GM23338 (cell line): ENCODE results near the gene LRRC40. TPM values are rescaled to one million over a fixed set of nuclear protein-coding genes. Genes with fewer than 3 reads are reported as not detected.

Experiments used
- ATAC-seq: fragments of 200-7000 bp; cut with Tn5 transposase; 3 replicates; pipeline ENCODE4 v1.9.1; 2020
- DNase-seq: peaks from one replicate; pipeline ENCODE4 v3.0.0-alpha.2; 2015; ENCODE audit warnings: low spot score
- H2AFZ ChIP-seq: fragments of 200-600 bp; sonication (generic); 2 replicates; pipeline ENCODE4 v1.8.0; 2016; ENCODE audit warnings: antibody characterized with exemption, mild to moderate bottlenecking, moderate library complexity
- H3F3A ChIP-seq: fragments of 200-600 bp; sonication (generic); replicated peaks from 2 replicates; pipeline ENCODE4 v1.8.0; 2017; ENCODE audit warnings: antibody characterized with exemption, mixed run types, low read depth
- H3K27ac ChIP-seq: fragments of 200-600 bp; sonication (generic); 2 replicates; pipeline ENCODE4 v1.6.1; 2016; ENCODE audit warnings: low read depth
- H3K27me3 ChIP-seq: fragments of 200-600 bp; sonication (generic); 2 replicates; pipeline ENCODE4 v1.8.0; 2016; ENCODE audit warnings: mild to moderate bottlenecking, mixed run types, moderate library complexity; ENCODE audit not compliant: insufficient read depth
- H3K36me3 ChIP-seq: fragments of 200-600 bp; sonication (generic); 2 replicates; pipeline ENCODE4 v1.8.0; 2016; ENCODE audit warnings: mild to moderate bottlenecking; ENCODE audit not compliant: insufficient read depth
- H3K4me1 ChIP-seq: fragments of 200-600 bp; sonication (generic); 2 replicates; pipeline ENCODE4 v1.8.0; 2016; ENCODE audit warnings: mild to moderate bottlenecking, moderate library complexity; ENCODE audit not compliant: insufficient read depth
- H3K4me2 ChIP-seq: fragments of 200-600 bp; sonication (generic); 2 replicates; pipeline ENCODE4 v1.7.1; 2017; ENCODE audit warnings: mixed run types
- H3K4me3 ChIP-seq: fragments of 200-600 bp; sonication (generic); 2 replicates; pipeline ENCODE4 v1.6.1; 2016; ENCODE audit warnings: mixed run types
- H3K79me2 ChIP-seq: fragments of 200-600 bp; sonication (generic); replicated peaks from 2 replicates; pipeline ENCODE4 v1.8.0; 2017; ENCODE audit warnings: mild to moderate bottlenecking; ENCODE audit not compliant: insufficient read depth
- H3K9me2 ChIP-seq: fragments of 200-600 bp; sonication (generic); 2 replicates; pipeline ENCODE4 v1.8.0; 2017; ENCODE audit not compliant: insufficient read depth
- H4K20me1 ChIP-seq: fragments of 200-600 bp; sonication (generic); replicated peaks from 2 replicates; pipeline ENCODE4 v1.8.0; 2017; ENCODE audit warnings: mild to moderate bottlenecking; ENCODE audit not compliant: insufficient read depth
- H3K27ac Mint-ChIP-seq: 2 replicates; pipeline ENCODE4 v1.8.0; 2020; ENCODE audit warnings: inconsistent platforms, mild to moderate bottlenecking, moderate library complexity, mixed read lengths
- H3K27me3 Mint-ChIP-seq: 3 replicates; pipeline ENCODE4 v1.8.0; 2022; ENCODE audit warnings: low read depth, mild to moderate bottlenecking, moderate library complexity, mixed read lengths, inconsistent platforms; ENCODE audit not compliant: insufficient read depth, poor library complexity
- H3K36me3 Mint-ChIP-seq: 3 replicates; pipeline ENCODE4 v1.8.0; 2021; ENCODE audit warnings: low read depth, mild to moderate bottlenecking, inconsistent platforms, moderate library complexity, mixed read lengths
- H3K4me1 Mint-ChIP-seq: 3 replicates; pipeline ENCODE4 v1.8.0; 2020; ENCODE audit warnings: mild to moderate bottlenecking, inconsistent platforms, mixed read lengths
- H3K4me3 Mint-ChIP-seq: 3 replicates; pipeline ENCODE4 v1.8.0; 2021; ENCODE audit warnings: moderate library complexity, mild to moderate bottlenecking, inconsistent platforms, mixed read lengths
- H3K9me3 Mint-ChIP-seq: 3 replicates; pipeline ENCODE4 v1.8.0; 2020; ENCODE audit warnings: moderate library complexity, mild to moderate bottlenecking, inconsistent platforms, mixed read lengths
- CREB1 ChIP-seq: fragments of 250-450 bp; sonication (Bioruptor Pico); IDR thresholded peaks from 2 replicates; pipeline ENCODE4 v1.5.0; 2020; ENCODE audit warnings: low read depth, mild to moderate bottlenecking, moderate library complexity
- CTCF ChIP-seq, 2 experiments: fragments of 200-600 bp in 1 of 2; sonication (generic) in 1 of 2; conservative IDR thresholded peaks; 2 replicates each; pipeline versions ENCODE4 v1.5.1 to v1.6.1; 2016 to 2017; ENCODE audit warnings: antibody characterized with exemption in 2 of 2, low read depth in 2 of 2, mild to moderate bottlenecking in 2 of 2, moderate library complexity in 1 of 2
- ETS1 ChIP-seq: IDR thresholded peaks from 2 replicates; pipeline ENCODE4 v1.6.1; 2016; ENCODE audit warnings: antibody characterized with exemption
- EZH2 ChIP-seq: fragments of 200-600 bp; sonication (generic); IDR thresholded peaks from one replicate; pipeline ENCODE4 v1.8.0; 2017; ENCODE audit warnings: antibody characterized with exemption, mild to moderate bottlenecking, low read depth; ENCODE audit not compliant: unreplicated experiment
- EZH2phosphoT487 ChIP-seq: fragments of 200-600 bp; sonication (generic); IDR thresholded peaks from one replicate; pipeline ENCODE4 v1.8.1; 2018; ENCODE audit warnings: antibody characterized with exemption; ENCODE audit not compliant: unreplicated experiment
- JUNB ChIP-seq: IDR thresholded peaks from one replicate; pipeline ENCODE4 v1.6.1; 2016; ENCODE audit warnings: antibody characterized with exemption; ENCODE audit not compliant: unreplicated experiment
- NANOG ChIP-seq: IDR thresholded peaks from 2 replicates; pipeline ENCODE4 v1.6.1; 2016; ENCODE audit warnings: antibody characterized with exemption, borderline replicate concordance
- POLR2AphosphoS5 ChIP-seq: IDR thresholded peaks from 2 replicates; pipeline ENCODE4 v1.6.1; 2016; ENCODE audit warnings: antibody characterized with exemption, low read depth
- REST ChIP-seq: IDR thresholded peaks from one replicate; pipeline ENCODE4 v1.6.1; 2018; ENCODE audit warnings: antibody characterized with exemption; ENCODE audit not compliant: unreplicated experiment
- STAT1 ChIP-seq: IDR thresholded peaks from one replicate; pipeline ENCODE4 v1.6.1; 2016; ENCODE audit warnings: antibody characterized with exemption; ENCODE audit not compliant: unreplicated experiment
- ZNF114 ChIP-seq: fragments of 250-450 bp; sonication (Bioruptor Pico); IDR thresholded peaks from 2 replicates; pipeline ENCODE4 v1.5.0; 2020; ENCODE audit warnings: mild to moderate bottlenecking, moderate library complexity
- ZNF331 ChIP-seq: fragments of 250-450 bp; sonication (Bioruptor Pico); IDR thresholded peaks from 2 replicates; pipeline ENCODE4 v1.5.0; 2020; ENCODE audit warnings: low read depth, mild to moderate bottlenecking, moderate library complexity
- ZNF462 ChIP-seq: fragments of 250-450 bp; sonication (Bioruptor Pico); IDR thresholded peaks from 2 replicates; pipeline ENCODE4 v1.5.0; 2020; ENCODE audit warnings: mild to moderate bottlenecking, moderate library complexity
- polyA plus RNA-seq: library from polyadenylated mRNA; unstranded; fragments of >200 nt; fragmentation: Nextera tagmentation; extraction: Ambion mirVana; gene quantifications from 2 replicates; pipeline ENCODE4 v1.2.1, GENCODE V29; 2016
- total RNA-seq: library from RNA; depleted of rRNA; stranded (reverse); fragments of >200 nt; shearing (Covaris generic); gene quantifications from 2 replicates; pipeline ENCODE4 v1.2.3, GENCODE V29; 2014

Gene LRRC40
- total and polyA plus RNA-seq, 2 experiments from 2014 or later: 33.9 to 50.5 TPM

GRCh38 chr1:70156529-70157120 lies 48.8 kb downstream of the LRRC40 start:
- no peak overlapping the region for H2AFZ ChIP-seq
- peaks cover 13% of the 10 kb centered on the region; the same call in 2 of the 3 replicates for H3K36me3 Mint-ChIP-seq
- H3K27ac ChIP-seq: no peak overlapping the region
- H3K4me1 Mint-ChIP-seq: no peaks in the 10 kb centered on the region; the same call in 2 of the 3 replicates
- DNase-seq (no peak), ATAC-seq (no peak)
- H3K27me3 ChIP-seq: no peaks in the 10 kb centered on the region
- H3K9me2 ChIP-seq: no peaks in the 10 kb centered on the region
- no peak overlapping the region for H3K4me3 ChIP-seq
- no peak overlapping the region for H3K4me2 ChIP-seq
- H3F3A ChIP-seq: no peaks in the 10 kb centered on the region
- H3K27ac Mint-ChIP-seq: no peak overlapping the region
- no peaks in the 10 kb centered on the region for H3K79me2 ChIP-seq
- H3K27me3 Mint-ChIP-seq: peaks cover 2% of the 10 kb centered on the region
- no peak overlapping the region for H3K4me3 Mint-ChIP-seq
- H3K36me3 ChIP-seq: no peaks in the 10 kb centered on the region
- H3K4me1 ChIP-seq: no peaks in the 10 kb centered on the region
- no peaks in the 10 kb centered on the region for H4K20me1 ChIP-seq
- TF ChIP-seq EZH2phosphoT487 (no peak), ZNF331 (no peak), NANOG (no peak), POLR2AphosphoS5 (no peak), JUNB (no peak), CTCF (conservative IDR thresholded peaks at IDR 0.05; ENCODE audit: low read depth in 2 of 2) (no peak), EZH2 (no peak), REST (no peak), CREB1 (CRISPR knock-in tag) (no peak), ZNF114 (no peak), ZNF462 (CRISPR knock-in tag) (no peak), ETS1 (no peak), STAT1 (no peak)
- H3K9me3 Mint-ChIP-seq: no peaks in the 10 kb centered on the region
